NCI-H1105 treated with DMSO at 0.1 percent for 48 hours (cell line): ENCODE results near the gene MTRFR.
"Not testable (repeated sequence)": the region's sequence is repeated elsewhere in the genome, so short reads cannot be mapped to it uniquely, and the experiment has no call there.

Source experiments
- DNase-seq: peaks from one replicate; lab custom pipeline; 2025; lab: John Stamatoyannopoulos, UW

MTRFR gene

GRCh38 chr12:123232807-123233504 lies at the start of gene MTRFR, which contains the start of gene MPHOSPH9:
Gene MTRFR (plus strand): TSS chr12:123233436. CDS start chr12:123253675, 20,239 bp downstream.
Gene MPHOSPH9 (minus strand): TSS chr12:123233141. CDS start chr12:123230364, 2,777 bp downstream.
- peak; percentile 100 for DNase-seq

- DNase-seq = no peak
Measured at GRCh38 chr12:123187637-123188036, 45.6 kb upstream of the MTRFR start.

GRCh38 chr12:123199936-123200335 lies 33.3 kb upstream of the MTRFR start:
- no peak for DNase-seq

- no peak for DNase-seq
Measured at GRCh38 chr12:123200414-123200813, 32.8 kb upstream of the MTRFR start.

- DNase-seq = not testable (repeated sequence)
Measured at GRCh38 chr12:123206794-123207193, 26.4 kb upstream of the MTRFR start.

GRCh38 chr12:123207815-123208214 lies 25.4 kb upstream of the MTRFR start:
- not testable (repeated sequence) for DNase-seq

GRCh38 chr12:123223241-123223668 lies 10.0 kb upstream of the MTRFR start:
- no peak for DNase-seq

GRCh38 chr12:123225443-123225842 lies 7.8 kb upstream of the MTRFR start:
- no peak for DNase-seq

GRCh38 chr12:123227581-123228258 lies 5.5 kb upstream of the MTRFR start:
- no peak for DNase-seq

- no peak for DNase-seq
Measured at GRCh38 chr12:123229051-123229450, 4.2 kb upstream of the MTRFR start.

GRCh38 chr12:123231931-123232330 lies 1.3 kb upstream of the MTRFR start:
- DNase-seq = peak; percentile 37

GRCh38 chr12:123232472-123232806 lies 797 bp upstream of the MTRFR start:
- DNase-seq = no peak

GRCh38 chr12:123233505-123234308 lies 471 bp downstream of the MTRFR start:
- no peak for DNase-seq

GRCh38 chr12:123237646-123238329 lies 4.6 kb downstream of the MTRFR start:
- DNase-seq = peak; percentile 33

- DNase-seq = no peak
Measured at GRCh38 chr12:123238330-123238682, 5.1 kb downstream of the MTRFR start.

GRCh38 chr12:123238961-123239360 lies 5.7 kb downstream of the MTRFR start:
- peak; percentile 27 for DNase-seq

- peak; percentile 78 for DNase-seq
Measured at GRCh38 chr12:123242116-123242904, 9.1 kb downstream of the MTRFR start.

GRCh38 chr12:123243671-123244262 lies 10.5 kb downstream of the MTRFR start:
- DNase-seq = no peak

- no peak for DNase-seq
Measured at GRCh38 chr12:123245678-123246077, 12.4 kb downstream of the MTRFR start.

GRCh38 chr12:123248129-123248528 lies 14.9 kb downstream of the MTRFR start:
- not testable (repeated sequence) for DNase-seq
